ENCODE measurements around the gene GALNT17. TPM values are rescaled to one million over a fixed set of nuclear protein-coding genes. Genes with fewer than 3 reads are reported as not detected.

GALNT17 gene
- total and polyA plus RNA-seq, 2 experiments from 2014 or later: 11.1 to 65.6 TPM

GRCh38 chr7:71429083-71429482 is 297.1 kb downstream of the GALNT17 start:
- no peak for TF ChIP-seq JUNB (IDR thresholded peaks at IDR 0.05; ENCODE audit: unreplicated experiment)
- TF ChIP-seq CREB1 (CRISPR knock-in tag; IDR thresholded peaks at IDR 0.05; ENCODE audit: low read depth): no peak
- no peak for TF ChIP-seq ZNF114 (CRISPR knock-in tag; IDR thresholded peaks at IDR 0.05)
- TF ChIP-seq EZH2 (IDR thresholded peaks at IDR 0.05; ENCODE audit: low read depth, unreplicated experiment): no peak
- TF ChIP-seq, protein P1, sequence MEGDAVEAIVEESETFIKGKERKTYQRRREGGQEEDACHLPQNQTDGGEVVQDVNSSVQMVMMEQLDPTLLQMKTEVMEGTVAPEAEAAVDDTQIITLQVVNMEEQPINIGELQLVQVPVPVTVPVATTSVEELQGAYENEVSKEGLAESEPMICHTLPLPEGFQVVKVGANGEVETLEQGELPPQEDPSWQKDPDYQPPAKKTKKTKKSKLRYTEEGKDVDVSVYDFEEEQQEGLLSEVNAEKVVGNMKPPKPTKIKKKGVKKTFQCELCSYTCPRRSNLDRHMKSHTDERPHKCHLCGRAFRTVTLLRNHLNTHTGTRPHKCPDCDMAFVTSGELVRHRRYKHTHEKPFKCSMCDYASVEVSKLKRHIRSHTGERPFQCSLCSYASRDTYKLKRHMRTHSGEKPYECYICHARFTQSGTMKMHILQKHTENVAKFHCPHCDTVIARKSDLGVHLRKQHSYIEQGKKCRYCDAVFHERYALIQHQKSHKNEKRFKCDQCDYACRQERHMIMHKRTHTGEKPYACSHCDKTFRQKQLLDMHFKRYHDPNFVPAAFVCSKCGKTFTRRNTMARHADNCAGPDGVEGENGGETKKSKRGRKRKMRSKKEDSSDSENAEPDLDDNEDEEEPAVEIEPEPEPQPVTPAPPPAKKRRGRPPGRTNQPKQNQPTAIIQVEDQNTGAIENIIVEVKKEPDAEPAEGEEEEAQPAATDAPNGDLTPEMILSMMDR (conservative IDR thresholded peaks at IDR 0.05; ENCODE audit: low read depth in 2 of 2): no peak
- TF ChIP-seq STAT1 (IDR thresholded peaks at IDR 0.05; ENCODE audit: unreplicated experiment): no peak
- TF ChIP-seq ZNF331 (CRISPR knock-in tag; IDR thresholded peaks at IDR 0.05; ENCODE audit: low read depth): no peak
- no peak for TF ChIP-seq ZNF462 (CRISPR knock-in tag; IDR thresholded peaks at IDR 0.05)
- TF ChIP-seq, protein P2, sequence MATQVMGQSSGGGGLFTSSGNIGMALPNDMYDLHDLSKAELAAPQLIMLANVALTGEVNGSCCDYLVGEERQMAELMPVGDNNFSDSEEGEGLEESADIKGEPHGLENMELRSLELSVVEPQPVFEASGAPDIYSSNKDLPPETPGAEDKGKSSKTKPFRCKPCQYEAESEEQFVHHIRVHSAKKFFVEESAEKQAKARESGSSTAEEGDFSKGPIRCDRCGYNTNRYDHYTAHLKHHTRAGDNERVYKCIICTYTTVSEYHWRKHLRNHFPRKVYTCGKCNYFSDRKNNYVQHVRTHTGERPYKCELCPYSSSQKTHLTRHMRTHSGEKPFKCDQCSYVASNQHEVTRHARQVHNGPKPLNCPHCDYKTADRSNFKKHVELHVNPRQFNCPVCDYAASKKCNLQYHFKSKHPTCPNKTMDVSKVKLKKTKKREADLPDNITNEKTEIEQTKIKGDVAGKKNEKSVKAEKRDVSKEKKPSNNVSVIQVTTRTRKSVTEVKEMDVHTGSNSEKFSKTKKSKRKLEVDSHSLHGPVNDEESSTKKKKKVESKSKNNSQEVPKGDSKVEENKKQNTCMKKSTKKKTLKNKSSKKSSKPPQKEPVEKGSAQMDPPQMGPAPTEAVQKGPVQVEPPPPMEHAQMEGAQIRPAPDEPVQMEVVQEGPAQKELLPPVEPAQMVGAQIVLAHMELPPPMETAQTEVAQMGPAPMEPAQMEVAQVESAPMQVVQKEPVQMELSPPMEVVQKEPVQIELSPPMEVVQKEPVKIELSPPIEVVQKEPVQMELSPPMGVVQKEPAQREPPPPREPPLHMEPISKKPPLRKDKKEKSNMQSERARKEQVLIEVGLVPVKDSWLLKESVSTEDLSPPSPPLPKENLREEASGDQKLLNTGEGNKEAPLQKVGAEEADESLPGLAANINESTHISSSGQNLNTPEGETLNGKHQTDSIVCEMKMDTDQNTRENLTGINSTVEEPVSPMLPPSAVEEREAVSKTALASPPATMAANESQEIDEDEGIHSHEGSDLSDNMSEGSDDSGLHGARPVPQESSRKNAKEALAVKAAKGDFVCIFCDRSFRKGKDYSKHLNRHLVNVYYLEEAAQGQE (IDR thresholded peaks at IDR 0.05; ENCODE audit: unreplicated experiment): no peak
- TF ChIP-seq, protein P3, sequence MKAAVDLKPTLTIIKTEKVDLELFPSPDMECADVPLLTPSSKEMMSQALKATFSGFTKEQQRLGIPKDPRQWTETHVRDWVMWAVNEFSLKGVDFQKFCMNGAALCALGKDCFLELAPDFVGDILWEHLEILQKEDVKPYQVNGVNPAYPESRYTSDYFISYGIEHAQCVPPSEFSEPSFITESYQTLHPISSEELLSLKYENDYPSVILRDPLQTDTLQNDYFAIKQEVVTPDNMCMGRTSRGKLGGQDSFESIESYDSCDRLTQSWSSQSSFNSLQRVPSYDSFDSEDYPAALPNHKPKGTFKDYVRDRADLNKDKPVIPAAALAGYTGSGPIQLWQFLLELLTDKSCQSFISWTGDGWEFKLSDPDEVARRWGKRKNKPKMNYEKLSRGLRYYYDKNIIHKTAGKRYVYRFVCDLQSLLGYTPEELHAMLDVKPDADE (IDR thresholded peaks at IDR 0.05): no peak
- no peak for TF ChIP-seq NANOG (IDR thresholded peaks at IDR 0.05; ENCODE audit: borderline replicate concordance)
- no peak for TF ChIP-seq EZH2phosphoT487 (IDR thresholded peaks at IDR 0.05; ENCODE audit: unreplicated experiment)
- no peak for TF ChIP-seq POLR2AphosphoS5 (IDR thresholded peaks at IDR 0.05; ENCODE audit: low read depth)
- Histone ChIP-seq H4K20me1 (replicated peaks; ENCODE audit: insufficient read depth) (no peaks in the 10 kb centered on the region), H3K27me3 (ENCODE audit: insufficient read depth) (no peaks in the 10 kb centered on the region), H3K27ac (ENCODE audit: low read depth) (no peak overlapping the region; the same call in 1 of the 2 replicates), H3K9me2 (ENCODE audit: insufficient read depth) (no peaks in the 10 kb centered on the region), H2AFZ (no peak overlapping the region), H3K4me3 (no peak overlapping the region), H3F3A (replicated peaks; ENCODE audit: low read depth) (peaks cover 3% of the 10 kb centered on the region; the same call in 1 of the 2 replicates), H3K4me2 (no peak overlapping the region), H3K4me1 (ENCODE audit: insufficient read depth) (peaks cover 6% of the 10 kb centered on the region; the same call in 1 of the 2 replicates), H3K79me2 (replicated peaks; ENCODE audit: insufficient read depth) (no peaks in the 10 kb centered on the region), H3K36me3 (ENCODE audit: insufficient read depth) (peaks cover 13% of the 10 kb centered on the region)
- Mint-ChIP-seq H3K36me3 (ENCODE audit: low read depth) (peaks cover 72% of the 10 kb centered on the region), H3K27ac (no peak overlapping the region), H3K4me1 (peaks cover 6% of the 10 kb centered on the region; the same call in 2 of the 3 replicates), H3K27me3 (ENCODE audit: insufficient read depth, low read depth, poor library complexity) (no peaks in the 10 kb centered on the region), H3K9me3 (no peaks in the 10 kb centered on the region), H3K4me3 (no peak overlapping the region)
- DNase-seq (ENCODE audit: low spot score) (no peak), ATAC-seq (no peak)

Data from GM23338 (cell line).